Naive thymus-derived CD4-positive, alpha-beta T cell (primary cell): ENCODE data around the gene AUH. TPM values are rescaled to one million over a fixed set of nuclear protein-coding genes. Genes with fewer than 3 reads are reported as not detected.
"Not testable (repeated sequence)": the region's sequence is repeated elsewhere in the genome, so short reads cannot be mapped to it uniquely, and the experiment has no call there.

Source experiments
- ATAC-seq: fragments of 150-1000 bp; cut with Tn5 transposase; 2 replicates; pipeline ENCODE4 v1.10.0; 2021; ENCODE audit warnings: mild to moderate bottlenecking, moderate library complexity
- CTCF ChIA-PET: fragments of 350-600 bp; sonication (Branson Sonifier 250); formaldehyde crosslinking; loops from one replicate; lab custom pipeline; 2021; ENCODE audit warnings: antibody characterized with exemption; lab: Charles Lee
- POLR2A ChIA-PET: fragments of 350-600 bp; sonication (Branson Sonifier 250); formaldehyde crosslinking; loops from one replicate; lab custom pipeline; 2021; ENCODE audit warnings: antibody characterized with exemption, inconsistent platforms; lab: Charles Lee
- DNase-seq, 9 donors: peaks; one replicate each; pipeline versions ENCODE4 v3.0.0 to v3.0.0-alpha.2; 2020 to 2022; ENCODE audit warnings: mixed read lengths in 1 of 9
- H3K27ac ChIP-seq: one replicate; pipeline ENCODE4 v1.7.0; 2013; ENCODE audit warnings: mild to moderate bottlenecking, low read depth, low read length, moderate library complexity
- H3K27me3 ChIP-seq, 2 donors: one replicate each; pipeline ENCODE4 v1.7.0; 2013; ENCODE audit warnings: low read length in 2 of 2, mild to moderate bottlenecking in 2 of 2, moderate library complexity in 2 of 2; ENCODE audit not compliant: control insufficient read depth in 2 of 2, insufficient read depth in 2 of 2
- H3K36me3 ChIP-seq, 3 experiments: 1 replicate in 2 of 3; 2 replicates in 1 of 3; pipeline ENCODE4 v1.7.0; 2013; ENCODE audit warnings: low read length in 3 of 3, mild to moderate bottlenecking in 3 of 3, moderate library complexity in 1 of 3; ENCODE audit not compliant: insufficient read depth in 3 of 3, control insufficient read depth in 2 of 3
- H3K4me1 ChIP-seq, 2 donors: one replicate each; pipeline ENCODE4 v1.7.0; 2013; ENCODE audit warnings: low read length in 2 of 2, mild to moderate bottlenecking in 2 of 2, moderate library complexity in 1 of 2; ENCODE audit not compliant: control insufficient read depth in 2 of 2, insufficient read depth in 2 of 2
- H3K4me3 ChIP-seq: 2 replicates; pipeline ENCODE4 v1.7.0; 2013; ENCODE audit warnings: mild to moderate bottlenecking, low read length
- H3K9me3 ChIP-seq, 3 experiments: 1 replicate in 2 of 3; 2 replicates in 1 of 3; pipeline ENCODE4 v1.7.0; 2013; ENCODE audit warnings: low read length in 3 of 3; ENCODE audit not compliant: control insufficient read depth in 2 of 3
- H3K27ac Mint-ChIP-seq, 9 donors: one replicate each; pipeline ENCODE4 v1.8.0; 2020 to 2022; ENCODE audit warnings: mixed read lengths in 9 of 9, mild to moderate bottlenecking in 8 of 9, moderate library complexity in 5 of 9, inconsistent platforms in 2 of 9
- H3K27me3 Mint-ChIP-seq, 5 donors: one replicate each; pipeline ENCODE4 v1.8.0; 2021 to 2022; ENCODE audit warnings: mixed read lengths in 5 of 5, mild to moderate bottlenecking in 1 of 5
- H3K36me3 Mint-ChIP-seq, 5 donors: one replicate each; pipeline ENCODE4 v1.8.0; 2020 to 2022; ENCODE audit warnings: mixed read lengths in 5 of 5, mild to moderate bottlenecking in 3 of 5, inconsistent platforms in 1 of 5
- H3K4me1 Mint-ChIP-seq, 7 donors: one replicate each; pipeline ENCODE4 v1.8.0; 2020 to 2022; ENCODE audit warnings: mixed read lengths in 7 of 7, mild to moderate bottlenecking in 3 of 7, inconsistent platforms in 1 of 7
- H3K4me3 Mint-ChIP-seq, 10 donors: one replicate each; pipeline ENCODE4 v1.8.0; 2020 to 2022; ENCODE audit warnings: mild to moderate bottlenecking in 10 of 10, mixed read lengths in 10 of 10, moderate library complexity in 6 of 10, inconsistent platforms in 2 of 10
- H3K9me3 Mint-ChIP-seq, 11 donors: one replicate each; pipeline ENCODE4 v1.8.0; 2020 to 2022; ENCODE audit warnings: mixed read lengths in 11 of 11, mild to moderate bottlenecking in 4 of 11, inconsistent platforms in 1 of 11, moderate library complexity in 1 of 11
- intact Hi-C, 2 donors: fragments of 100-400 bp; cut with micrococcal nuclease; formaldehyde crosslinking; loops; one replicate each; pipeline ENCODE4 v1.15.1; 2023
- polyA plus RNA-seq, 2 donors: library from polyadenylated mRNA; unstranded; fragments of 300-500 nt; fragmentation: Illumina TruSeq; gene quantifications; one replicate each; pipeline ENCODE4 v1.2.3, GENCODE V29; 2021
- total RNA-seq, 6 experiments: library from RNA in 5 of 6; stranded (reverse) in 5 of 6; gene quantifications; 1 replicate in 5 of 6; 2 replicates in 1 of 6; pipeline ENCODE4 v1.2.3 and lab custom pipeline; 2021 to 2026

AUH gene
- total and polyA plus RNA-seq, 7 experiments from 2014 or later: 11.6 to 30.1 (median 17.8) TPM

GRCh38 chr9:91393826-91394225, 32.1 kb upstream of the AUH start:
- POLR2A ChIA-PET: no interaction called here
- no peaks in the 10 kb centered on the region for H3K9me3 Mint-ChIP-seq

DNA sequence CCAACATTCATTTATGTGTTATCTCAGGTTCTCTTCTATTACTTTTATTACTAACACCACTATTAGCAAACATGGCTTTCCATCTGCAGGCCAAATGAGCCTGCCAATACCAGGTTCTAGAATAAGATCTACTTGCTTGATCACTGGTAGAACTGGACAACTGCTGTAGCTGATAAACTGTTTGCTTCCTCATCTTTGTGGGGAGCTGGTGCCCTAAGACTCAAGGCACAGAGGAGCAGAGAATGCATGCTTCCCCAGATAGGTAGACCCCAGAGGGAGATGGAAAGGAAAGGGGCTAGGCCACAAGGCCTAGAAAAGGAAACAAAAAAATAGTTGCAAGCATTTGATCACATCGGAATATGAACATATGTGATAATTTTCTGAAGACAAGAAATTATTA, 30.7 kb upstream of the AUH start:
- DNase-seq (no peak), ATAC-seq (no peak)
- H3K4me1 ChIP-seq: no peaks in the 10 kb centered on the region
- Mint-ChIP-seq H3K27ac (no peak overlapping the region), H3K4me3 (no peak overlapping the region), H3K36me3 (peaks cover 0 to 7% (median 0%) of the 10 kb centered on the region in 5 donors), H3K4me1 (peaks cover 0 to 18% (median 0%) of the 10 kb centered on the region in 7 donors), H3K9me3 (peaks cover 0 to 2% (median 0%) of the 10 kb centered on the region in 11 donors), H3K27me3 (no peaks in the 10 kb centered on the region)
- intact Hi-C loops: no loop called here
- no peaks in the 10 kb centered on the region for H3K36me3 ChIP-seq
- ChIA-PET POLR2A (no interaction called here), CTCF (no interaction called here)
- no peaks in the 10 kb centered on the region for H3K9me3 ChIP-seq
- no peak overlapping the region for H3K4me3 ChIP-seq
- no peak overlapping the region for H3K27ac ChIP-seq
- H3K27me3 ChIP-seq: no peaks in the 10 kb centered on the region

More at GRCh38 chr9:91393826-91394225, 32.1 kb upstream of the AUH start:
- intact Hi-C loops: loop anchor here in 1 of 2 donors (2.0 kb wide), 2 partner anchors 25 to 33 kb away; partner anchors contain the start of gene AUH
- Histone ChIP-seq H3K36me3 (no peaks in the 10 kb centered on the region), H3K4me3 (no peak overlapping the region), H3K4me1 (no peaks in the 10 kb centered on the region), H3K9me3 (no peaks in the 10 kb centered on the region), H3K27me3 (no peaks in the 10 kb centered on the region), H3K27ac (no peak overlapping the region)
- H3K4me3 Mint-ChIP-seq: no peak overlapping the region
- DNase-seq: no peak
- H3K4me1 Mint-ChIP-seq: peaks cover 0 to 18% (median 0%) of the 10 kb centered on the region in 7 donors
- no peaks in the 10 kb centered on the region for H3K27me3 Mint-ChIP-seq
- ATAC-seq: no peak
- no peak overlapping the region for H3K27ac Mint-ChIP-seq
- CTCF ChIA-PET: no interaction called here
- peaks cover 0 to 5% (median 0%) of the 10 kb centered on the region in 5 donors for H3K36me3 Mint-ChIP-seq

- Histone ChIP-seq H3K36me3 (no peaks in the 10 kb centered on the region), H3K9me3 (no peaks in the 10 kb centered on the region), H3K27me3 (no peaks in the 10 kb centered on the region), H3K27ac (no peak overlapping the region), H3K4me1 (no peaks in the 10 kb centered on the region), H3K4me3 (no peak overlapping the region)
- DNase-seq: no peak
- peaks cover 0 to 7% (median 0%) of the 10 kb centered on the region in 5 donors for H3K36me3 Mint-ChIP-seq
- ChIA-PET CTCF (no interaction called here), POLR2A (no interaction called here)
- no peaks in the 10 kb centered on the region for H3K27me3 Mint-ChIP-seq
- H3K4me1 Mint-ChIP-seq: peaks cover 0 to 21% (median 0%) of the 10 kb centered on the region in 7 donors
- no peak for ATAC-seq
- peaks cover 0 to 2% (median 0%) of the 10 kb centered on the region in 11 donors for H3K9me3 Mint-ChIP-seq
- H3K27ac Mint-ChIP-seq: no peak overlapping the region
- H3K4me3 Mint-ChIP-seq: no peak overlapping the region
- intact Hi-C loops: no loop called here
These were observed 30.1 kb upstream of the AUH start for GRCh38 chr9:91391818-91392217.

GRCh38 chr9:91391412-91391811, 29.7 kb upstream of the AUH start:
- Mint-ChIP-seq H3K27ac (no peak overlapping the region), H3K36me3 (peaks cover 0 to 9% (median 0%) of the 10 kb centered on the region in 5 donors), H3K9me3 (peaks cover 0 to 2% (median 0%) of the 10 kb centered on the region in 11 donors), H3K4me1 (peaks cover 0 to 25% (median 0%) of the 10 kb centered on the region in 7 donors), H3K27me3 (no peaks in the 10 kb centered on the region), H3K4me3 (no peak overlapping the region)
- DNase-seq (no peak), ATAC-seq (no peak)
- ChIA-PET POLR2A (no interaction called here), CTCF (no interaction called here)
- H3K27me3 ChIP-seq: no peaks in the 10 kb centered on the region
- H3K27ac ChIP-seq: no peak overlapping the region
- H3K9me3 ChIP-seq: no peaks in the 10 kb centered on the region
- H3K36me3 ChIP-seq: no peaks in the 10 kb centered on the region
- H3K4me1 ChIP-seq: no peaks in the 10 kb centered on the region
- intact Hi-C loops: no loop called here
- H3K4me3 ChIP-seq: no peak overlapping the region

GRCh38 chr9:91389686-91390085, 28.0 kb upstream of the AUH start:
- H3K27ac Mint-ChIP-seq, H3K4me1 ChIP-seq, CTCF ChIA-PET, H3K27me3 ChIP-seq, POLR2A ChIA-PET, H3K4me3 Mint-ChIP-seq, DNase-seq, H3K9me3 ChIP-seq, H3K4me3 ChIP-seq, H3K27ac ChIP-seq, H3K27me3 Mint-ChIP-seq, H3K36me3 ChIP-seq, intact Hi-C loops, ATAC-seq, H3K9me3 Mint-ChIP-seq: not testable (repeated sequence)
- H3K4me1 Mint-ChIP-seq: peaks cover 0 to 13% (median 0%) of the 10 kb centered on the region in 7 donors
- peaks cover 0 to 12% (median 0%) of the 10 kb centered on the region in 5 donors for H3K36me3 Mint-ChIP-seq

GRCh38 chr9:91386765-91387164, 25.0 kb upstream of the AUH start:
- no peak overlapping the region for H3K27ac Mint-ChIP-seq
- Histone ChIP-seq H3K27me3 (no peaks in the 10 kb centered on the region), H3K36me3 (no peaks in the 10 kb centered on the region), H3K4me1 (no peaks in the 10 kb centered on the region), H3K27ac (no peak overlapping the region), H3K4me3 (no peak overlapping the region), H3K9me3 (no peaks in the 10 kb centered on the region)
- CTCF ChIA-PET: no interaction called here
- intact Hi-C loops: no loop called here
- peaks cover 0 to 2% (median 0%) of the 10 kb centered on the region in 11 donors for H3K9me3 Mint-ChIP-seq
- H3K4me3 Mint-ChIP-seq: no peak overlapping the region
- H3K4me1 Mint-ChIP-seq: peaks cover 0 to 10% (median 0%) of the 10 kb centered on the region in 7 donors
- H3K36me3 Mint-ChIP-seq: peaks cover 0 to 8% (median 0%) of the 10 kb centered on the region in 5 donors
- H3K27me3 Mint-ChIP-seq: peaks cover 0 to 15% (median 0%) of the 10 kb centered on the region in 5 donors
- DNase-seq (no peak), ATAC-seq (no peak)
- POLR2A ChIA-PET: no interaction called here

DNA sequence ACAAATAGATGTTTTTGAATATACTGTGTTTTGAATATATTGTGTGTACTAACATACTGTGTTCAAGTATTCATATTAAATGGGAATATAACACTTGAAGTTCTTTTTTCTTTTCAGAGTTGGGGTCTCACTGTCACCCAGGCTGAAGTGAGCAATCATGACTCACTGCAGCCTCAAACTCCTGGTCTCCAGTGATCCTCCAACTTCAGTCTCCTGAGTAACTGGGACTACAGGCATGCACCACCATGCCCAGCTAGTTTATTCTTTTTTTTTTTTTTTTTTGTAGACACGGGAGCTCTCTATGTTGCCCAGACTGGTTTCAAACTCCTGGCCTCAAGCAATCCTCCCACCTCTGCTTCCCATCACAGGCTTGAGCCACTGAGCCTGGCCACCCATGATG, 23.2 kb upstream of the AUH start:
- peaks cover 0 to 9% (median 0%) of the 10 kb centered on the region in 11 donors for H3K9me3 Mint-ChIP-seq
- H3K4me1 ChIP-seq: no peaks in the 10 kb centered on the region
- H3K27me3 Mint-ChIP-seq: peaks cover 0 to 23% (median 0%) of the 10 kb centered on the region in 5 donors
- H3K27ac ChIP-seq: no peak overlapping the region
- DNase-seq: no peak
- intact Hi-C loops: no loop called here
- H3K9me3 ChIP-seq: no peaks in the 10 kb centered on the region
- H3K27me3 ChIP-seq: no peaks in the 10 kb centered on the region
- CTCF ChIA-PET: no interaction called here
- peaks cover 0 to 8% (median 0%) of the 10 kb centered on the region in 5 donors for H3K36me3 Mint-ChIP-seq
- no peak overlapping the region for H3K27ac Mint-ChIP-seq
- no peaks in the 10 kb centered on the region for H3K36me3 ChIP-seq
- peaks cover 0 to 10% (median 0%) of the 10 kb centered on the region in 7 donors for H3K4me1 Mint-ChIP-seq
- POLR2A ChIA-PET: no interaction called here
- no peak for ATAC-seq
- H3K4me3 Mint-ChIP-seq: no peak overlapping the region
- no peak overlapping the region for H3K4me3 ChIP-seq
